Ovary (tissue), 9 donors: ENCODE results near the gene SIPA1L3. TPM values are rescaled to one million over a fixed set of nuclear protein-coding genes. Genes with fewer than 3 reads are reported as not detected.

Source experiments
- DNase-seq, 5 donors: peaks; one replicate each; pipeline ENCODE4 v3.0.0-alpha.2; 2019 to 2020
- H3K27ac ChIP-seq, 2 donors: fragments of 200-600 bp; one replicate each; pipeline versions ENCODE4 v1.5.1 to v1.8.0; 2019 to 2022
- H3K27me3 ChIP-seq: fragments of 200-600 bp; one replicate; pipeline ENCODE4 v1.8.0; 2022
- H3K36me3 ChIP-seq: fragments of 200-600 bp; sonication (generic); one replicate; pipeline ENCODE4 v1.5.1; 2019
- H3K4me1 ChIP-seq: one replicate; pipeline ENCODE4 v1.8.1; 2013; ENCODE audit warnings: mild to moderate bottlenecking, moderate library complexity; ENCODE audit not compliant: insufficient read depth
- H3K4me3 ChIP-seq: fragments of 200-600 bp; sonication (generic); one replicate; pipeline ENCODE4 v1.5.1; 2017
- H3K9me3 ChIP-seq, 2 donors: fragments of 200-600 bp in 1 of 2; sonication (generic) in 1 of 2; one replicate each; pipeline versions ENCODE4 v1.5.1 to v1.8.1; 2013 to 2019; ENCODE audit warnings: mild to moderate bottlenecking in 1 of 2, moderate library complexity in 1 of 2
- CTCF ChIP-seq, 3 donors: fragments of 450-650 bp in 2 of 3; fragments of 200-600 bp in 1 of 3; IDR thresholded peaks; one replicate each; pipeline versions ENCODE4 v1.5.1 to v1.8.0; 2016 to 2022; ENCODE audit warnings: antibody characterized with exemption in 3 of 3, mild to moderate bottlenecking in 1 of 3
- EP300 ChIP-seq: sonication (generic); formaldehyde crosslinking; IDR thresholded peaks from one replicate; pipeline ENCODE4 v1.6.1; 2017; ENCODE audit warnings: antibody characterized with exemption
- POLR2A ChIP-seq: fragments of 450-650 bp; IDR thresholded peaks from one replicate; pipeline ENCODE4 v1.6.1; 2017; ENCODE audit warnings: antibody characterized with exemption, mild to moderate bottlenecking, moderate library complexity
- WGBS, 3 donors: extraction: QIAGEN DNeasy Blood & Tissue Kit in 1 of 3; methylation state at CpG; one replicate each; pipeline versions ENCODE4 v1.1.5 to v1.1.7; 2013 to 2017; 5-methylcytosine and 5-hydroxymethylcytosine counted together
- intact Hi-C, 4 donors: fragments of 100-400 bp; cut with DNase I; formaldehyde crosslinking; loops; one replicate each; pipeline versions ENCODE4 v1.11.0 to v1.15.1; 2022 to 2023
- polyA plus RNA-seq, 2 donors: library from polyadenylated mRNA; stranded (reverse); fragments of 200-250 nt in 1 of 2; fragments of 350-450 nt in 1 of 2; fragmentation: Illumina TruSeq in 1 of 2; extraction: RNeasy Lipid Tissue Mini Kit (QIAGEN cat#74804) in 1 of 2; gene quantifications; one replicate each; pipeline ENCODE4 v1.2.3, GENCODE V29; 2013 to 2014
- total RNA-seq, 7 donors: library from RNA; depleted of rRNA in 2 of 7; stranded (reverse); fragments of >200 nt in 2 of 7; fragmentation: NEBNext Ultra II Directional in 3 of 7; extraction: Animal tissue kit (Norgen Biotek cat#: 25700) in 3 of 7; gene quantifications; one replicate each; pipeline versions ENCODE4 v1.1.0 to v1.2.4, GENCODE V29; 2016 to 2023
- donor health status: DM: no; HTN: no; CAD: no; lungs with moderate emphysema.
- donor health status: DM: no; HTN: no; CAD: no.
- donor health status: Bipolar disorder and iron deficiency.
- donor health status: DM: yes; HTN: yes; CAD: no.
- donor health status: DM: no; HTN: no; CAD: no.
- donor health status: DM: yes; HTN: yes; CAD: no.

Gene SIPA1L3
- total and polyA plus RNA-seq, 9 donors: 4.5 to 27.9 (median 18.2) TPM

- Histone ChIP-seq H3K4me3 (no peak overlapping the region), H3K36me3 (no peaks in the 10 kb centered on the region), H3K27ac (no peak overlapping the region), H3K4me1 (peaks cover 1% of the 10 kb centered on the region), H3K27me3 (no peaks in the 10 kb centered on the region), H3K9me3 (no peaks in the 10 kb centered on the region)
- intact Hi-C loops: no loop called here
- no peak for DNase-seq
- WGBS, 3 donors: 95 to 96% (median 96%) methylated on average over 7 of the region's 7 CpGs
- TF ChIP-seq CTCF (IDR thresholded peaks at IDR 0.05) (no peak), POLR2A (no peak), EP300 (no peak)
Measured at GRCh38 chr19:37995346-37995745, 88.3 kb downstream of the SIPA1L3 start.

- Histone ChIP-seq H3K27ac (no peak overlapping the region), H3K4me1 (peaks cover 4% of the 10 kb centered on the region), H3K36me3 (no peaks in the 10 kb centered on the region), H3K4me3 (no peak overlapping the region), H3K27me3 (no peaks in the 10 kb centered on the region), H3K9me3 (no peaks in the 10 kb centered on the region)
- no peak for DNase-seq
- intact Hi-C loops: no loop called here
- 30 to 66% (median 59%) methylated on average over 3 of the region's 3 CpGs for WGBS, 3 donors
- TF ChIP-seq EP300: no peak
- TF ChIP-seq CTCF (IDR thresholded peaks at IDR 0.05): no peak
- TF ChIP-seq POLR2A: no peak
Measured at GRCh38 chr19:37997911-37998344, 90.9 kb downstream of the SIPA1L3 start.

GRCh38 chr19:37998801-37999308 lies 91.8 kb downstream of the SIPA1L3 start:
- Histone ChIP-seq H3K36me3 (no peaks in the 10 kb centered on the region), H3K4me3 (no peak overlapping the region), H3K27ac (no peak overlapping the region), H3K4me1 (peaks cover 7% of the 10 kb centered on the region), H3K27me3 (no peaks in the 10 kb centered on the region), H3K9me3 (no peaks in the 10 kb centered on the region)
- no peak for DNase-seq
- 91 to 98% (median 95%) methylated on average over 3 of the region's 3 CpGs for WGBS, 3 donors
- TF ChIP-seq CTCF (IDR thresholded peaks at IDR 0.05) (no peak), EP300 (no peak), POLR2A (no peak)
- intact Hi-C loops: no loop called here

GRCh38 chr19:37999309-38000213 lies 92.6 kb downstream of the SIPA1L3 start:
- Histone ChIP-seq H3K27ac (no peak overlapping the region), H3K27me3 (no peaks in the 10 kb centered on the region), H3K9me3 (no peaks in the 10 kb centered on the region), H3K4me1 (peaks cover 7% of the 10 kb centered on the region), H3K4me3 (no peak overlapping the region), H3K36me3 (no peaks in the 10 kb centered on the region)
- intact Hi-C loops: no loop called here
- DNase-seq: no peak
- WGBS, 3 donors: 68 to 77% (median 76%) methylated on average over 20 of the region's 20 CpGs
- TF ChIP-seq CTCF (IDR thresholded peaks at IDR 0.05) (no peak), EP300 (no peak), POLR2A (no peak)
